ENCODE measurements around the gene EXPH5.

The EXPH5 gene

DNA sequence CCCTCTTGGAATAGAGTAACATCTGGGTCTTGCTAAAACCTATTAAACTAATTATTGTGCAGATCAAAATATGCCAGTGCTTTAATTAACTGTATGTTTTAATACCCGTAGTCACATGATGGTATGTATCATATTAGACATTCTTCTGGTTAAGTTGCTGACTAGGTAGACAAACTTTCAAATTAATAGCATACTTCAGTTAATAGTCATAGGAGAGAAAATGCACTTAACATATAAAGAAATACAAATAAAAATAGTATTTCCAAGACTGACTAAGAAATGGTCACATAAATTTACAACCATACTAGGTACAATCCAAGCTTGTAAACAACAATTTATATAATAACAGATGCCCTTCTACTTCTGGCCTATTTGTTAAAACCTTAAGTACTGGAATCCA is 7.6 kb upstream of the EXPH5 start:
- no peak for DNase-seq (ENCODE audit: low spot score)
- Histone ChIP-seq H3K4me3 (no peak overlapping the region), H3K27ac (no peak overlapping the region)
- TF ChIP-seq, protein P1, sequence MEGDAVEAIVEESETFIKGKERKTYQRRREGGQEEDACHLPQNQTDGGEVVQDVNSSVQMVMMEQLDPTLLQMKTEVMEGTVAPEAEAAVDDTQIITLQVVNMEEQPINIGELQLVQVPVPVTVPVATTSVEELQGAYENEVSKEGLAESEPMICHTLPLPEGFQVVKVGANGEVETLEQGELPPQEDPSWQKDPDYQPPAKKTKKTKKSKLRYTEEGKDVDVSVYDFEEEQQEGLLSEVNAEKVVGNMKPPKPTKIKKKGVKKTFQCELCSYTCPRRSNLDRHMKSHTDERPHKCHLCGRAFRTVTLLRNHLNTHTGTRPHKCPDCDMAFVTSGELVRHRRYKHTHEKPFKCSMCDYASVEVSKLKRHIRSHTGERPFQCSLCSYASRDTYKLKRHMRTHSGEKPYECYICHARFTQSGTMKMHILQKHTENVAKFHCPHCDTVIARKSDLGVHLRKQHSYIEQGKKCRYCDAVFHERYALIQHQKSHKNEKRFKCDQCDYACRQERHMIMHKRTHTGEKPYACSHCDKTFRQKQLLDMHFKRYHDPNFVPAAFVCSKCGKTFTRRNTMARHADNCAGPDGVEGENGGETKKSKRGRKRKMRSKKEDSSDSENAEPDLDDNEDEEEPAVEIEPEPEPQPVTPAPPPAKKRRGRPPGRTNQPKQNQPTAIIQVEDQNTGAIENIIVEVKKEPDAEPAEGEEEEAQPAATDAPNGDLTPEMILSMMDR (IDR thresholded peaks at IDR 0.05): no peak

DNA sequence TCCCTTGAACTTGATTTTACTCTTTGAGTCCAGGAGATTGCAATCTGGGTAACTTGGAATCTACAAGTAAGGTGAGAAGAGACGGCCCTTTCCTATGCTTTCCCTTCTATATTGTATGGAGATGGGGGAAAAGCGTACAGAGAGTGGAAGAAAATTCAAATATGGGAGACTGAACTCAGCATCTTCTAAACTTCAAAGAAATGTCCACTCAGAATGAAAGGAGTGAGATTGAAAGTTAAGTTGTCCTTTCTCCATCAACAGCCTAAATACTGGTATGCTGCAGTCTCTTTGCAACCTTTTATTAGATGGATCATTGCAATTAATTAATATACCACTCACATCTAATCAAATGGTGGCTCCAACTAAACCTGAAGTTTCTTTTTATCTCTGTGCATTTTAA is 6.4 kb upstream of the EXPH5 start:
- TF ChIP-seq, protein P1 (IDR thresholded peaks at IDR 0.05): no peak
- no peak for DNase-seq (ENCODE audit: low spot score)
- no peak overlapping the region for H3K27ac ChIP-seq
- H3K4me3 ChIP-seq: no peak overlapping the region

DNA sequence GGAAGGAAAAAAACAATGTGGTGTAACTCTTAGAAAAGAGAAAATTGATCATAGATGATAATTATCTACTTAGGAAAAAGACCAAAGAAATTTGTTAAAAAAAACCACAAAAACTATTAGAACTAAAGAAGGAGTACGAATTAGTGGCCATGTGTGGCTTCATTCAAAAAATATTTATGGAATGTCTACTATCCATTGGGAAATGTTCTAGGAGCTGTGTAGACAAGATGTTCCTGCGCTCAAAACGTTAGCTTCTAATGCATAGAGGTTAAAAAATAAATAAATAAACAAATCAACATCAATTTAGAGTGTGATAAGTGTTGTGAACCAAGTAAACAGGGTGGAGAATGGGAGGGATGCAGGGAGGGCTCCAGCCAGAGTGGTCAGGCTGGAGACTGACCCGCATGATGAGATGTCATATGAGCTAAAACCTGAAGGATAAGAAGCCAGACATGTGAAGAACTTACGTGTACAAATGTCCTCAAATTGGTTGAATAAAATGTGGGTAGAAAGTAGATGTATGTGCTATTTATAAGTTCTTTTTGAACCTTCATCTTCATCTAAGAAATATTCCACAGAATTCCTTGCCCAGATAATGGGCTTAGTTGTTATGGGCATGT is 4.3 kb upstream of the EXPH5 start:
- TF ChIP-seq, protein P1 (IDR thresholded peaks at IDR 0.05): no peak

DNA sequence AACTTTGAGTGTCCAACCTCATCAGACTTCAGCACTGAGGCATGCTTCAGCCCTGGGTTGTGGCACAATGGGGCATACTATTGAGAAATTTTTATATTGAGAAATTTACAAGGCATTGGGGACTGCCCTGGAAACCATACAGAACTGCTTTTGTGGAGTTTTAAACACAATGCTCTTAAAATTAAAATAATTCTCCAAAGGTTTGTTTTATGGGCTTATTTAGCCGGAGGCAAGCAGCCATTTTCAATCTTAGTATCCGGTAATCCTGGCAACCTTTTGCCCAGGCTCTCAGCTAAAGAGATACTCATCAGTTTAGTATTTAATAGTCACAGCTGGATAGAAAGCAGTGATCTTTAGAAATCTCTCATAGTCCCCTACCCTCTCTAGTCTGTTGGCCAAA is 3.1 kb upstream of the EXPH5 start:
- TF ChIP-seq, protein P1 (IDR thresholded peaks at IDR 0.05): no peak
- no peak overlapping the region for H3K27ac ChIP-seq
- no peak overlapping the region for H3K4me3 ChIP-seq
- no peak for DNase-seq (ENCODE audit: low spot score)

More for the DNA sequence above, 4.3 kb upstream of the EXPH5 start:
- no peak for DNase-seq (ENCODE audit: low spot score)
- H3K27ac ChIP-seq: no peak overlapping the region
- no peak overlapping the region for H3K4me3 ChIP-seq

DNA sequence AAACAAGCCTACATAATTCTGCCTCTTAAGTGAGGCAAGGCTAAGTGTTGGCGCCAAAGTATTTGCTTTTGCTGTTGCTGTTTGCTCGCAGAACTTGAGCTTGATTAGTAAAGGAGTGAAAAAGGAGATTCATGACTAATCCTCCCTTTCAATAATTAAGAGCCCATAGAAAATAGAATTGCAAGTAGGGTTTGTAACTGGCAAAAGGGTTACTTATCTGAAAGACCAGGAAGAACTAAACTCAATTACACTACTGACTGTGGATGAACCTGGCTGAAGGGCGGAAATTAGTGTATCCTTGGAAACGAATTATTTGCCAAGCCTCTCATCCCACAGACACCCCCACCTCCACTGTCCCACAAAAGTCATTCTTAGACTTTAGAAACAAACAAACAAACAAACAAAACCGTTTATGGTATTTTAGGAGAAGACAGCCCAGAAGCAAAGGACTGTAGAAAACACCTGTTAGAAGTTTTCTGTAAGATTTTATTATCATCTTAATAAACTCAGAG is 411 bp upstream of the EXPH5 start:
- TF ChIP-seq, protein P1 (IDR thresholded peaks at IDR 0.05): no peak
- Histone ChIP-seq H3K4me3 (peak overlapping the region; percentile 79), H3K27ac (no peak overlapping the region)
- DNase-seq (ENCODE audit: low spot score): no peak

DNA sequence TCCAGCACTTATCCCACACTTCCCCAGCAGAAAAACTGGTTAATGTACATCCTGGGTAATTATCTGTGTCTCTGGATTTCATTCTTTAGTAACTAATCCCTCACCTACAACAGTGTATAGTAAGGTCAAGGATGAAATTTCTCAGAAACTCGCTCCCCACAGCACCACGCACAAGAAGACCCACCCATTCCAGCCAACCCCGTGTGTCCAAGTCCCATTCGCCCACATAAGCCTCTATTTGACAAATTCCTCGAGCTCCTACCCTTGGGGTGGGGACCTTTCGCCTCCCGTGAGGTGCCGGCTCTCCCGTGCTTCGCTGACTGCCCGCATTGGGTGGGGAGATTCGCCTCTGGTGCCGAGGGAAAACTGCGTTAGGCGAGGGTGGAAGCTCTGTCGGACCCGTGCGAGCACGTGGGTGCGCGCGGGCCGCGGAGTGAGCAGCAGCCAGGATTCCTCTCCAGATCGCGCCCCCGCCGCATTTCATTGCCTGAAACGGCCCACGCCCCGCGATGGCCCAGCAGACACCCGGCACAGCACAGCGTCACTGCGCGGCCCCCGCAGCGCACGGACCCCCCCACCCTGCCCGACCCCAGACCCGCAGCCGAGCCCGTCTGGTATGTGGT is 866 bp downstream of the EXPH5 start:
- no peak for DNase-seq (ENCODE audit: low spot score)
- peak overlapping the region in 1 of 2 donors; percentile 14 for H3K27ac ChIP-seq
- TF ChIP-seq, protein P1 (IDR thresholded peaks at IDR 0.05): no peak
- H3K4me3 ChIP-seq: peak overlapping the region; percentile 79

DNA sequence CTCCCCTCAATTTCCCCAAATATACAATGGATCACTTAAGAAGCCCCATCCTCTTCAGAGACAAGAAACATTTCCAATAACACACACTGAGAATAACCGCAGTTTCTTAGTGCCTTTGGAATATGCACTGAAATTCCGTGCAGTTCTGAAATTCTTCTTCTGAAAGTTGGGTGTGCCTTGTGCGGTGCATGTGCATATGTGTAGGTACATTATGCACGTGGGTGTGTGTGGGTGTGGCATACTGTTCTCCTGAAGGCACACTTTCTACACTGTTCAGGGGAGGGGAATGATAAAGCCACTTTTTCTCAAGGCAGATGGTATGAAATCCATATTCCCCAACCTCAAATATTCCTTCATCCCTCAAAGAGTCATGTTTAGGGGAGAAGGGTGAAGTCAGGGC is 1.7 kb downstream of the EXPH5 start:
- TF ChIP-seq, protein P1 (IDR thresholded peaks at IDR 0.05): no peak
- DNase-seq (ENCODE audit: low spot score): no peak
- H3K27ac ChIP-seq: no peak overlapping the region
- no peak overlapping the region for H3K4me3 ChIP-seq

All from coronary artery (tissue), 2 donors.